ENCODE measurements around the gene C1orf87.

Gene C1orf87

GRCh38 chr1:60068393-60069045 is 5.1 kb downstream of the C1orf87 start:
- in situ Hi-C loops (cut with MboI; ENCODE audit: low pct_unique_long_range_greater_than_20kb, low sequenced_read_pairs), result no loop called here
- DNase-seq, result no peak

DNA sequence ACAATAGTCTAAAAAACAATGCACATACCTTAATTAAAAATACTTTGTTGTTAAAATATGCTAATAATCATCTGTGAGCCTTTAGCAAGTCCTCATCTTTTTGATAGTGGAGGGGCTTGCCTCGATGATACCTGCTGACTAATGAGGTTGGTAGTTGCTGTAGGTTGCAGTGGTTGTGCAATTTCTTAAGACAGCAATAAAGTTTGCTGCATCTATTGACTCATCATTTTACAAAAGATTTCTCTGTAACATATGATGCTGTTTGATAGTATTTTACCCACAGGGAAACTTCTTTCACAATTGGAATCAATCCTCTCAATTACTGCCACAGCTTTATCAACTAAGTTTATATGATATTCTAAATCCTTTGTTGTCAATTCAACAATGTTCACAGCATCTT is 7.6 kb downstream of the C1orf87 start:
- no peak for DNase-seq
- in situ Hi-C loops (cut with MboI; ENCODE audit: low pct_unique_long_range_greater_than_20kb, low sequenced_read_pairs), result no loop called here

- peak; percentile 12 for DNase-seq
- in situ Hi-C loops (cut with MboI; ENCODE audit: low pct_unique_long_range_greater_than_20kb, low sequenced_read_pairs), result no loop called here
Observed at GRCh38 chr1:60065199-60065598, 8.4 kb downstream of the C1orf87 start.

- in situ Hi-C loops (cut with MboI; ENCODE audit: low pct_unique_long_range_greater_than_20kb, low sequenced_read_pairs), result no loop called here
- DNase-seq, result peak; percentile 3
Observed at GRCh38 chr1:60063561-60063960, 10.0 kb downstream of the C1orf87 start.

DNA sequence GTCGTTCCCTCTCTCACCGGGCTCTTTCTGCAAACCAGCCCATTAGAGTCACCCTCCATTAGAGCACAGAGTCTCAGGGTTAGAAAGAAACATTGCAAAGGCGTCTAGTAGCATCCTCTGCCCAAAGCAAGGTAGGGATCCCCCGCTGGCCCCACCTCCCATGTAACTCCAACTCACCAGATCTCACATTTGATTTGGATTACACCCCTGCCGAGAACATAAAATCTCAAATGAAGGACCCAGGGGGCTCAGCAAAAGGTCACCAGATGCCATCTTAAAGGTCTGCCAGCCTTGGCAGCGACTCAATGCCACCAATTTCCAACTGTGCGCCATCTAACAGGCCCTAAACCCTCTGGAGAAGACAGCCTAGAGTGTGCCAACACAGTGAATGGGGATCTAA is 14.1 kb downstream of the C1orf87 start:
- DNase-seq, result no peak
- in situ Hi-C loops (cut with MboI; ENCODE audit: low pct_unique_long_range_greater_than_20kb, low sequenced_read_pairs), result no loop called here

- DNase-seq, result no peak
- in situ Hi-C loops (cut with MboI; ENCODE audit: low pct_unique_long_range_greater_than_20kb, low sequenced_read_pairs), result no loop called here
Observed at GRCh38 chr1:60055336-60055735, 18.2 kb downstream of the C1orf87 start.

DNA sequence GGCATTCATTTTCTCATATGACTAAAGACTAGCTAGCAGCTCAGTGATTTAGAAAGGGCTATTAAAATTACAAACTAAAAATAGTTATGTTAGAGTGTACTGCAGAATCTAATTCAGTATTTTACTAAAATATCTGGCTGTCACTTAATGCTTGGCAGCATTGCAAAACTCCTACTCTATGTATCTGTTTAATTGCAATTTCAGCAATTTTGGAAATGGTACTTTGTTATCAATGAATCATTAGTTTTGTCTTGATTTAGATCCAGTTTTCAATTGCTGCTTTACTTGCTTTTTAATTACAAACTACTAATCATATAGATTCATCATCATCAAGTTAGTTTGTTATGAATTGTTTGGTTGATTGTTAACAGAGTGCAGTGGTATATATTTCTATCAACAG is 19.2 kb downstream of the C1orf87 start:
- in situ Hi-C loops (cut with MboI; ENCODE audit: low pct_unique_long_range_greater_than_20kb, low sequenced_read_pairs), result no loop called here
- no peak for DNase-seq

- in situ Hi-C loops (cut with MboI; ENCODE audit: low pct_unique_long_range_greater_than_20kb, low sequenced_read_pairs), result no loop called here
- DNase-seq, result no peak
Observed at GRCh38 chr1:60052601-60053000, 21.0 kb downstream of the C1orf87 start.

DNA sequence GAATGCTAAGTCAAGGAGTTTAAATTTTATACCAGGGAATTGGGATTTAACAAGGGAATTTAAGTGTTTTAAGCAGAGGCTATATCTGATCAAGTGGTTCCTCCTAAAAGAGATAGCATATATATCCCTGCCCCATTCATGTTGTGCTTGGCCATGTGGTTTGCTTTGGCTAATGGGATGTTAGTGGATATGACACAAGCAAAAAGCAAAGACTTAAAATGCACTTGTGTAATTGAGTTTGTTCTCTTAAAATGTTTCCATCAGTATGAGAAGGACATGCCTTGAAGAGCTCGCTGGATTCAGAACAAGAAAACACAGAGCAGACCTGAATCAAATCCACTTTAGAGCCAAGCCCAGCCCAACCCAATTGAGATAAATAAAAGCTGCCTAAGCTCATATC is 22.4 kb downstream of the C1orf87 start:
- in situ Hi-C loops (cut with MboI; ENCODE audit: low pct_unique_long_range_greater_than_20kb, low sequenced_read_pairs), result no loop called here

DNA sequence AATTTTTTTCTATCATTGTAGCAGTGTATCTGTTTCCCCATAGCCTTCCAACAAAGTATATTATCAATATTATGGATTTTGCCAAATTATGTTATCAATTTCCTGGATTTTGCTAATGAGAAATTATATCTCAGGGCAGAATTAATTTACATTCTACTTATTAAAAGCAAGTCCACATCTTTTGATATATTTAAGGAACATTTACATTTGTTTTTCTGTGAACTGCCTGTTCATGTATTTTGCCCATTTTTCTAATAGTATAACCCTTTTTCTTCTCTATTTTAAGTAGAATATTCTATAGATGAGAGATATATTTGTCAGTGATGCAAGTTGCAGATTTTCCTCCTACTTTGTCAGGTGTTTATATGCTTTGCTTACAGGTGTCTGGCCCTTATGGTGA is 24.4 kb downstream of the C1orf87 start:
- in situ Hi-C loops (cut with MboI; ENCODE audit: low pct_unique_long_range_greater_than_20kb, low sequenced_read_pairs), result no loop called here
- no peak for DNase-seq

More for the DNA sequence above, 22.4 kb downstream of the C1orf87 start:
- DNase-seq, result no peak

- in situ Hi-C loops (cut with MboI; ENCODE audit: low pct_unique_long_range_greater_than_20kb, low sequenced_read_pairs), result no loop called here
- no peak for DNase-seq
Observed at GRCh38 chr1:60044881-60045280, 28.7 kb downstream of the C1orf87 start.

DNA sequence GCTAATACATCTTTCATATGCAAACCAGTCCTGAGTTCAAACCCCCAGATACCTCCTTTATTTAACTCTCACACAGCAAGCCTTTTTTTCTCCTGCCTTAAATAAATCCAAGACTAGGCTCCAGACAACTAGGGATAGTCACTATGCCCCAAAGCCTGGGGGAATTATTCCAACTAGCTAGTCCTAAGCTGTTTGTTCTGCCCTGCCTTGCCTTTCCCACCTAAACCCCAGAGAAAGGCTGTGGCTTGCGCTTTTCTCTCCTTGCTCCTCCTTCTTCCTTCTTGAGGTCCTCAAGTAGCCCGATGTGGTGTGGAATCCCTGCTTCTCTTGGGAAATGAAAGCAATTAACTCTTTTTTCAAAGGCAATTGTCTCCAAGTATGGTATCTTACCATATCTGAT is 31.8 kb downstream of the C1orf87 start:
- in situ Hi-C loops (cut with MboI; ENCODE audit: low pct_unique_long_range_greater_than_20kb, low sequenced_read_pairs), result no loop called here
- DNase-seq, result no peak

- no peak for DNase-seq
- in situ Hi-C loops (cut with MboI; ENCODE audit: low pct_unique_long_range_greater_than_20kb, low sequenced_read_pairs), result no loop called here
Observed at GRCh38 chr1:60037669-60038068, 35.9 kb downstream of the C1orf87 start.

DNA sequence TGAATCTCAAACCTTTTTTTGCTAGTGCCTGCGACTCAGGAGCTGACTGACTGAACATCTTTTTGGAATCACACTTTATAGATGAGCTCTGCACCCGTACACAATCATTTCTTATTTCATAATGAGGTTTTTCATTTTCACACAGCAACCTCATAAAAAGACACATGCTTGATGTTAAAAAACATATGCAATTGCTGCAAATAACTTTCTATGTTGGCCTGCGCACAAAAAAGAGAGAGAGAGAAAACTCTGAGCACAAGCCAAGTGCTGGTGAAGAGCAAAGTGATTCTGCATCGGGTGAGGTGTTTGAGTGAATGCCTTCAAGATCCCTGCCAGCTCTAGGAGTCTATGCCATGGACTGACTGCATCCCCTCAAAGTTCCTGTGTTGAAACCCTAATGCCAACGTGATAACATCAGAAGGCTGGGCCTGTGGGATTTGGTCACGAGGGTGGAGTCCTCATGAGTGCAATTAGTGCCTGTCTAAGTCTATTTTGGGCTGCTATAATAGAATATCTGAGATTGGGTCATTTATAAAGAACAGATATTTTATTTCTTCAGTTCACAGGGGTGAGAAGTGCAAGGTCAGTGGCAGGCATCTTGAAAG is 36.6 kb downstream of the C1orf87 start:
- DNase-seq, result no peak
- in situ Hi-C loops (cut with MboI; ENCODE audit: low pct_unique_long_range_greater_than_20kb, low sequenced_read_pairs), result no loop called here

DNA sequence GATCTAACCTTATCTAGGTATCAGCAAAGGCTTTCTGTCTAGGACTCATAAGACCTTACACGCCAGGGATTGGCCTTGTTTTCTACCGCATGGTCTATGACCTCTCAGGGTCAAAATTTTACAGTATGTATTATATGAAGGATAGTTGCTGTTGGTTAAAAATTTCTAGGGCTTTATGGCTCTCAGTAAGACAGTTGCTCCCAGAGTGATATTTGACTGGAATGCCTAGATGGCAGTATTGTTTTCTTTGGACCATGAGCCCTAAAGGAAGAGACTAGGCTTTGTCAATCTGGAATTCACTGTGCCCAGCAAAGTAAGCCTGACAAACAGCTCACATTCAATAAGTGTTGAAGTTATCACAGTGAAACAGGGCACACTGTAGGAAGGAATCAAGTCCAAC is 37.6 kb downstream of the C1orf87 start:
- in situ Hi-C loops (cut with MboI; ENCODE audit: low pct_unique_long_range_greater_than_20kb, low sequenced_read_pairs), result no loop called here

GRCh38 chr1:60034999-60035398 is 38.6 kb downstream of the C1orf87 start:
- in situ Hi-C loops (cut with MboI; ENCODE audit: low pct_unique_long_range_greater_than_20kb, low sequenced_read_pairs), result no loop called here
- no peak for DNase-seq

More for the DNA sequence above, 37.6 kb downstream of the C1orf87 start:
- DNase-seq, result no peak

- no peak for DNase-seq
- in situ Hi-C loops (cut with MboI; ENCODE audit: low pct_unique_long_range_greater_than_20kb, low sequenced_read_pairs), result no loop called here
Observed at GRCh38 chr1:60033066-60033465, 40.5 kb downstream of the C1orf87 start.

- in situ Hi-C loops (cut with MboI; ENCODE audit: low pct_unique_long_range_greater_than_20kb, low sequenced_read_pairs), result no loop called here
- no peak for DNase-seq
Observed at GRCh38 chr1:60031146-60031545, 42.4 kb downstream of the C1orf87 start.

GRCh38 chr1:60025552-60025951 is 48.0 kb downstream of the C1orf87 start:
- in situ Hi-C loops (cut with MboI; ENCODE audit: low pct_unique_long_range_greater_than_20kb, low sequenced_read_pairs), result no loop called here

DNA sequence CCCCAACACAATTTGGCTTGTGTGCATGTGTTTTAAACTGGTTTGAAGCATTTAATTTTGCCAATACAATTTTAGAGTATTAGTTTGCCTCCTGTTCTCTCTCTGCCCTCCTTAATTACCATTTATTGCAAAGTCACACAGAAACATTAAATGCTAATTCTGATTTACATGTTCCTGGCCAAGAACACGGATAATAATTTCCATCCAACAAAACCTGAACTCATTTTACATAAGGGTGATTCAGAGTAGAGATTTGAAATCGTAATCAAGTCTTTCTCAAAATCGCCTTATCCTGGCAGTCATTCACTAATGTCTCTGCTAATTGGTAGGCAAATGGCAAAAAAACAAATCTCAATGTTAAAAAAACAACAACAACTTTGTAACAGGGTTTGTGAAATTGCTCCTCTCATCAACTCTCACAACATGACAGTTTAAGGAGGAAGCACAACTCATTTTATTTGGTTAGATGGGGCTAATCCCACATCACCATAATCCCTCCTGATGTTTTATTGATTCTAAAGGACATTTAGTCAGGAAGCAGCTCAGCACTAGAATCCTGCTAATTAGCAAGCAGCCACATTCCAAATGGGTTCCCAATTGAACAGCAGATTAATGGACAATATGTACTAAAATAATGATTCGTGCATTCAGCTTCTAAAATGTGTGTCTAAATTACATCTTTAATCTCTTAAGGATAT is 55.9 kb downstream of the C1orf87 start:
- DNase-seq, result no peak

More at GRCh38 chr1:60025552-60025951, 48.0 kb downstream of the C1orf87 start:
- no peak for DNase-seq

GRCh38 chr1:60010690-60011089 is 62.9 kb downstream of the C1orf87 start:
- in situ Hi-C loops (cut with MboI; ENCODE audit: low pct_unique_long_range_greater_than_20kb, low sequenced_read_pairs), result no loop called here
- DNase-seq, result no peak

More for the DNA sequence above, 55.9 kb downstream of the C1orf87 start:
- in situ Hi-C loops (cut with MboI; ENCODE audit: low pct_unique_long_range_greater_than_20kb, low sequenced_read_pairs), result no loop called here

Measured in KBM-7 (cell line).